Caki2 (cell line): ENCODE results near the gene TEN1. TPM values are rescaled to one million over a fixed set of nuclear protein-coding genes. Genes with fewer than 3 reads are reported as not detected.
A peak's percentile ranks its signal among the peaks of the same experiment; 100 is the strongest.
"Not testable (repeated sequence)": the region's sequence is repeated elsewhere in the genome, so short reads cannot be mapped to it uniquely, and the experiment has no call there.

Experiments
- DNase-seq: peaks from one replicate; pipeline ENCODE4 v3.0.0-alpha.2; 2015; ENCODE audit warnings: low read depth
- in situ Hi-C: cut with HindIII; loops from 2 replicates; pipeline ENCODE4 v1.10.0; 2016; ENCODE audit warnings: low sequenced_read_pairs, low pct_unique_long_range_greater_than_20kb, mixed read lengths
- total RNA-seq: library from RNA; depleted of rRNA; stranded (reverse); fragments of >200 nt; shearing (Covaris generic); gene quantifications from 2 replicates; pipeline ENCODE4 v1.2.3, GENCODE V29; 2014; ENCODE audit warnings: low replicate concordance; rRNA removed

TEN1 gene, protein sequence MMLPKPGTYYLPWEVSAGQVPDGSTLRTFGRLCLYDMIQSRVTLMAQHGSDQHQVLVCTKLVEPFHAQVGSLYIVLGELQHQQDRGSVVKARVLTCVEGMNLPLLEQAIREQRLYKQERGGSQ
- 23.1 and 46.5 TPM in 2 replicates for total RNA-seq

DNA sequence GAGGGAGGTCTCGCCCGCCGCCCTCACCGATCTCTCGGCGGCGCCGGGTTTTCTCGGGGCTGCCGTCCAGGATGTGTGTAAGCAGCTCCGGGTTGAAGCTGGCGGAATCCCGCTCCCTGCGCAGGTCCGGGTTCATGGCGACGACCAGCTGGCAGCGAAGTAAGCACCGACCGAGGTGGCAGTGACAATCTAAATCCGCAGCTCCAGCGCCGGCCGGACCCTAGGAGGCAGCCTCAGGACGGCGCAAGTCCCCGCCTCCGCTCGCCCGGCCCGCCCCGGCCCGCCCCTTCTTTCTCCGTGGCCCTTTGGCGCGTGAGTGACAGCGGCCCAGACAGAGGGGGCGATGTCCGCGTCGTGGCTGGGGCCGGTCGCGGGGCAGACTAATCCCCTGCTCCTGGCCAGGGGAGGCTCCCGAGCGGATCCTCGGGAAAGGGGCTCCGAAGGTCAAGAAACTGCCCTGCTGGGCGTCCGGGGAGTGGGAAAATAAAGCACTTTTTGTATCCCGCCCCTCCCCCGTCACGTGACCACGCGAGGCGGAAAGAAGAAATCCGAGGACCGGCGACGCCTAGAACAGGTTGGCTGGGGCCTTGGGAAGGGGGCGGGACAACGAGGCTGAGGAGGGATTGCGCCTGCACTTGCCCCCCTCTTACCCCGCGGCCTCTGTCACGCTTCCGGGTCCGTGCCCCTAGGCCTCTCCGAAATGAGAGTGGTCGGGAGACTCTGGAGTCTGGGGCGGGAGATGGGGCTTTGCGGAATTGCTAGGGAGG lies at the start of gene TEN1, which contains the start of gene ACOX1:
TEN1 (plus strand) TSS at position 303 of the 767 bp plus-strand sequence. CDS start 6,953 bp downstream, outside the sequence.
ACOX1 (minus strand) TSS at position 229 of the 767 bp plus-strand sequence; CDS start at position 136, 93 bp downstream.
- in situ Hi-C loops = no loop called here
- peak; percentile 98 for DNase-seq

DNA sequence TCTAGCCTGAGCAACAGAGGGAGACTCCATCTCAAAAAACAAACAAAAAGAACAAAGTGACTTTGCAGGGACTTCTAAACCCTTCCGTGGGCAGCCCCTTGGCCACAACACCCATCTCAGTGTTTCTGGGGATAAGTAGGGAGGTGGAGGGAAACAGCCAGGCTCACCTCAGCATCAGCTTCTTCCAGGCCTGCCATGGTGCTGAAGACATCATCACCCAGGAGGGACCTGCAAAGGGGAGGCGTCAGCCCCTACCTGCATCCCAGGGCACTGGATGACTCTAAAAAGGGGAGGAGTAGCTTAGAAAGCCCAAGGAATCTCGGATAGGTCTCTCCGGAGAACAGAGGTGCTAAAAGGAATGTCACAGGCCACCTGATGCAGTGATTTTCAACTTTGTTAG lies 48.0 kb upstream of the TEN1 start:
- DNase-seq = no peak

DNA sequence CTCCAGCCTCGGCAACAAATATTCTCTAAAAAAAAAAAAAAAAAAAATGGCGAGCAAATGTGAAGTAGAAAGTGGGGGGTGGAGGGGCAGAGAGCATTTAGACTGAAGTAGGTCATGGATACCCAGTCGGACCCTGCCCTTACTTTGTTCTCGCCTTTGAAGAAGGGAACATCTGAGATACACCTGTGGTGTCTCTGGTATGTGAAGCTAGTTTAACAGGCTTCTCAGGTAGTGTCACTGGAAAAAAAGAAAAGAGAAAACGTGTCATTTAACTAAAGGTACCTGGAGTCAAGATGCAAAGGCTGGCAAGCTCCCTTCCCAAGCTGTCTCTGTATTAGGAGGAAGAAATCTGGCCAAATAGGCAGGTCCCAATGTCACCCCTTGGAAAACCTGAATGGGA lies 46.2 kb upstream of the TEN1 start:
- DNase-seq = no peak
- in situ Hi-C loops = no loop called here

More for the DNA sequence above, 48.0 kb upstream of the TEN1 start:
- in situ Hi-C loops = no loop called here

DNA sequence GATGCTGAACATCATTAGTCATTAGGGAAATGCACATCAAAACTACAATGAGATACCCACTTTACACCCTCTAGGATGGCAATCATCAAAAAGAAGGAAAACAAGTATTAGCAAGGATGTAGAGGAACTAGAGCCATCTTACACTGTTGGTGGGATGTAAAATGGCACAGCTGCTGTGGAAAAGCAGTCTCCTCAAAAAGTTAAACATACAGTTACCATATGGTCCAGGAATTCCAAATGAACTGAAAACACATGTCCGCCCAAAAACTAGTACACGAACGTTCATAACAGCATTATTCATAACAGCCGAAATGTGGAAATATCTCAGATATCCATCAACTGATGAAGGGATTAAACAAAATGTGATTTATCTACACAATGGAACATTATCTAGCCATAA lies 45.2 kb upstream of the TEN1 start:
- in situ Hi-C loops = no loop called here
- no peak for DNase-seq

DNA sequence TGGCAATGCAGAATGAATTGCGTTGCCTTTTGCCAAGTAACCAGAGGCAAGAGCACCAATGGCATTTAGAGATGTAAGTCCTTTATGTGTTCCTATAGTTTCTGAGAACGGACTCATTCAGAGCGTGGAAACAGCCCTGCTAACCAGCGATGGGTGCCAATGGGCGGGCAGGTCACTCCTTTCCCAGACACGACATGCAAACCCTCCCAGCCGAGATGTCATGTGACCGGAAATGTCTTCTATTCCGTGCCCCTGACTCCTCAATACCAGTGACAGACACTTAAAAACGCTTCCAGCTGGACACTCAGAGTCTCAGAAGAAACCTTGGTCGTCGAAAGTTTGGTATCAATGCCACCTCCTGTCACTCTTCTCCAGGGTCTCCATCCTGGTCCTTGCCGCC lies 41.4 kb upstream of the TEN1 start:
- in situ Hi-C loops = no loop called here
- no peak for DNase-seq

DNA sequence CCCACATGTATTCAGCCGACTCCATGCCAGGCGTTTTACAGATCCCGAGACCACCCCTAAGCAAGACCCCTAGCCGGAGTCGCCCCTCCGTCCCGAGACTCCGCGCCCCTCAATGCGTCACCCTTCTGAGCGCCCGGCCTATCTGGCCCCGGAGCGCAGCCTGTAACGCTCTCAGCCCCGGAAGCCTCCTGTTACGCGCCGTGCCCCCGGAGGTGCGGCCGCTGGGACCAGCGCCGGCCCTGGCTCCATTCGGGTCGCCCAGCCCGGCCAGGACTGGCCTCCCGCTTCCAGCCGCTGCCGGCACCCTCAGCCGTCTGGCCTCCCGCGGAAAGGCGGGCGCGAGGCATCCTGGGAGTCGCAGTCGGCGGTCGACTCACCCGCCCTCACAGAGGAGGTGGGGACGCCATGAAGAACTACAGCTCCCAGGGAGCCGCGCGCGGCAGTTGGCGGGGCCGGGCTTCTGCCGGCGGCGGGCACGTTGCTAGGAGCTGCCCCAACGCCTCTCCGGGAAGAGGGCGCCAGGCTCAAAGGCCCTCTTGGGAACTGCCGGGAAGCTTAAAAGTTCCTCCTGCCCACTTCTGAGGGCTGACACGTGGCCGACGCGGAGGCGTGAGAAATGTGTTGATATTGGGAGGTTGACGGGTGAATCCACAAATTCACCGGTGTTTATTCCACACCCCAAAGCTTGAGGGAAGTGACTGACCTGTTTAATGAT lies 38.2 kb upstream of the TEN1 start, which contains the start of gene FBF1:
FBF1 (minus strand) TSS at position 316 of the 715 bp plus-strand sequence. CDS start 2,893 bp downstream, outside the sequence.
- peak; percentile 95 for DNase-seq
- in situ Hi-C loops = no loop called here

DNA sequence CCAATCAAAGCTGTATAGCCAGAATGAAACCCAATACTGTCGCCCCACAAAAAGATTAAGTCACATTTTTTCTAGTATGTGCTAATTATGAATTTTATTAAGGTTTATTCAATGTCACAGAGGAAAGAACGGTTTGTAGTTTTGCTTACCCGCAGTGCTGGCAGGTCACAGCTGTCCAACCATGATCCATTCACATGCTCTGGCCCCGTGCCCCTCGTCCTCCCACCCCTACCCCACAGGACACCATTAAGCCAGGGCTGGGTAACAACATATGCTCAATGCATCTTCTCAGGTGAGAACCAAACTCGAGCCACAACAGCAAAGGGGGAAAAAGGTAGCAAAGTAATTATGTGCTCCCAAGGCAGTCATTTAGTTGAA lies 37.6 kb upstream of the TEN1 start:
- in situ Hi-C loops = no loop called here
- DNase-seq = no peak

DNA sequence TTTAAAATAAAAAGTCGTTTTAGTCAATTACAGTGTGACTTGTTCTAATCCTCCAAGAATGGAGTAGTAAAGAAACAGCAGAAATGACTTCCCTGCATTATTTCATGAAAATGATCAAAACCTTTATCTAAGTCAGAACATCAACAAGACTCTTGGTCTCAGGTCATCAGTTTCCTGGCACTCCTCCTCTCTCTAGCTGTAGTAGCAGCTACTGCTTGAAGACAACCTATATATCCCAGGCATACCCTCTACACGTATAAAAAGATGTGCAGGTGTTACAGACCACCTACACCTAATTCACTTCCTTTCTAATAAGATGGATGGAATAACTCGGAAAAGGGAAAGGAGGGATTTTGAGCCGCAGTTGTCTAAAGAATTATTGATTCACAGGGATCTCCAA lies 36.6 kb upstream of the TEN1 start:
- DNase-seq = no peak
- in situ Hi-C loops = no loop called here

DNA sequence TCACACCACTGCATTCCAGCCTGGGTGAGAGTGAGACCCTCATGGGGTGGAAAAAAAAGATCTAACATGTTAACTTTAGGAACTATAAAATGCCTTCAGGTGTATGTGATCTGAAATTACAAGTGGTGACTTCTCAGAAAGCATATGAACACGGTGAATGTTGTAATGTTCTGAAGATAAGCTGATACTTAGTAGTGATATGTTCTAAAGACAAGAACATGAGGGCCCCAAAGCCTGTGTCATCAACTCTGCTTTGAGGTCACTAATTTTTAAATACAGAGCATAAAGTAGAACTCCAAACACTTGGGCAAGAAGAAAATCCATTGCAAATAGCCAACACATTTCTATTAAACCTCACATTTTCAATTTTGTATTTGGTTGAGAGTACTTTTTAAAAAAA lies 35.5 kb upstream of the TEN1 start:
- DNase-seq = no peak
- in situ Hi-C loops = no loop called here

DNA sequence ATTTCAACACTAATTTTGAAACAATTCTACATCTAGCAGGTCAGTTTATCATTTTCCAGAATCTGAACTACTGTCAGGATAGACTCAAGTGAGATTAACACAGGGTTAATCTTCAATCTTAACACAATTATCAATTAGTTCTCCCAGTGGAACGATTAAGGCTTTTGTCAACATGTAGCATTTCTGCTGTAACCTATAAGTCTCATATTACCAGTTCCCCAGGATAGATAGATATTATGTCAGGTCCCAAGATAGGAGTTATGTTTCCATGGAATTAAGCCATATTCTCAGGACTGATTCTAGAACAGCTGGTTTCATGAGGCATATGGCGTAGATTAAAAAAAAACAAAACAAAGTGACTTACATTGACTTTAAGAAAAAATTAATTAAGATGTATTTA lies 33.8 kb upstream of the TEN1 start:
- no peak for DNase-seq
- in situ Hi-C loops = no loop called here

DNA sequence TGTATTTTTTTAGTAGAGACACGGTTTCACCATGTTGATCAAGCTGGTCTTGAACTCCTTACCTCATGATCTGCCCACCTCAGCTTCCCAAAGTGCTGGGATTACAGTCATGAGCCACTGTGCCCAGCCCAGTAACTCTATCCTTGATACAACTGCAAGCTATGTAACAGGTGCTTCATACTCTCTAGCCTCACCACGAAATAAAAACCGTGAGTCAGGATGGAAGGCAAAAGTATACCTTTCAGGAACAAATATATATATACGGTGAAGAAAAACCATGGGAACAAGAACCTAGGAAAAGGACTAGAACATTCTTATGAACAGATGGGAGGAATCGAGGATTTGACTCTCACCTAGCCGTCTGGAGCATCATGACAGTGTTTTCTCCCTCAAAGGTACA lies 28.6 kb upstream of the TEN1 start:
- in situ Hi-C loops = no loop called here
- DNase-seq = no peak

DNA sequence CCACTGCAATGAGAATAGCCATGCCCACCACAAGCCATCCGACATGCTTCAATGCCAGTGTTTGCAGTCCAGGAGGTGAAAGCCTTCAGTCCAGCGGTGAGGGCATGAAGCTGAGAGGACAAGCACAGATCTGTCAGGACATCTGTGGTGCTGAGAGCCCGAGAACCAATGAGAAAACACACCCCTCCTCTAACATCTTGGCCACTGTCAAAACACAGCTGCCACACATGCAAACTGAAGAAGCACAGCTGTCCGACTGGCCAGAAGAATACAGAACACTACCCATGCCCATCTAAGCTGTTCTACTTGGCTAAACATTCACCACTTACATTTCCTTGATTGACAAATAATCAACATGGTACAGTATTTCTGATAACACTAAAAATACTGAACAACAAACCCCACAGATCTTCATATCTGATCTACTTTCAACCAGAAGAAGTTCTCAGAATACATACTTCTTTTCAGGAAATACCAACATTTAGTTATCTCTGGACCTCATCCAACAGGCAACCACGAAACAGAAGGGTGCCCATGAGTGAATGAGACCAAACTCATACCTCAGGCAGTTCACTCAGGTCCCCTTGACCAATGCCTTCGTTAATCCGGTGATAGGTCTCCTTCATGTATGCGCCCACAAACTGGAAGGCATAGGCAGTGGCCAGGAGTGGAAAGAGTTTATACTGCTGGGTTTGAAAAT lies 28.0 kb upstream of the TEN1 start:
- in situ Hi-C loops = no loop called here
- peak; percentile 8 for DNase-seq

DNA sequence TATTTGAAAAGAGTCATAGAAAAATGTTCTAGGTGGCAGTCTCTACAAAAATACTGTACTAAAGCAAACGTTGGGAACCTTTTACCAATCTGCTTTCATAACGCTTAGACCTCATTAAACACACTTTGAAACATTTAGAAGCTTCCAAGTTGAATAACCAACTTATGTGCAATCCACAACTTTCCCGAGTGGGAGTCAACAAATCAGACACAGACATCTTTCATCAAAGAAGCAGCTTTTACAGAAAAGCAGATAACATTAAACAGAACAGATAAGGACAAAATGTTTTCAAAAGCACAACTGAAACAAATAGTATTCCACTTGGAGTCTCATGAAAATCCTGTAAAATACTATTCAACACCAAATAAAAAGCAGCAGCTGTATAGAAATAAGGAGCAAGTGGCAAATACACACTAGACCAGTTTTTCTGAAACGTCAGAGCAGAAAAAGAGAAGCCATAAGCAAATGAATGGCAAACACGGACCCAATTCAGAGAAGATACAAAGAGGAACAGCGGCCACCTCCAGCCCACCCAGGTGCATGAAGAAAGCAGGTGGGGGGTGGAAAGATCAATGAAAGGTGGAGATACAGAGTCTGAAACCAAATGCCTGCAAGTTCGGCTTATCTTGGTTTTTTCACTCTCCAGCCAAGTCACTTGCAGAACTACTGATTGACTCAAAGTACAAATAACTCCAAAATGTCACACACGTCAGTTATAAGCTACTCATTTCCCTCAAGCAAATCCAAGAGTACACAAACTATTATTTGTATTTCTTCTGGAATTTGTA lies 19.8 kb upstream of the TEN1 start:
- in situ Hi-C loops = no loop called here
- DNase-seq = no peak

DNA sequence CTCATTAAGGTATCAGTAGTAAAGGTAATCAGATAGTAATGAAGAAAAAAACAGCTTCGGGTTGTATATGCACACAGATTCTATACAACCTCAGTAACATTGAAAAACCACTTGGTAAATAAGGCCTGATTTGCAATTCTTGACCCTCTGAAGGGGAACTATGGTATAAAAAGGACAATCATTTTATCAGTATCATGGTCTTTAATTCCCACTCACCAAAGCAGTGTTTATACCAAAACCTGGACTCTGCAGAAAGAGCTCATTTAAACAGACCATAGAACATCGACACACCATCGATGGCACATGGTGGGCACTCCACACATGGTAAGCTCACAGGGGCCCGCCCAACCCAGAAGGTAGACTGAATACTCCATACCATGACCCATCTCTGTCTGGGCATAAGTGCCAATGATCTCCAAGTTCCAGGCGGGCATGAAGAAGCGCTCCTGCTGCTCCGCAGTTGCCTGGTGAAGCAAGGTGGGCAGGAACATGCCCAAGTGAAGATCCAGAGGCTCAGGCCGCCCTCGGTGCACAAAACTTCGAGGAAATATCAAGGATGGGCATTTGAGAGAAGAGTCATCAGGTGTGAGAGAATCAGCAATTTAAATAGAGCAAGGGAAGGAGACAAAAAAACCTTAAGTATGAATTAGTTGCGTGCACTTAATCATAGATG lies 19.1 kb upstream of the TEN1 start:
- in situ Hi-C loops = no loop called here
- no peak for DNase-seq

DNA sequence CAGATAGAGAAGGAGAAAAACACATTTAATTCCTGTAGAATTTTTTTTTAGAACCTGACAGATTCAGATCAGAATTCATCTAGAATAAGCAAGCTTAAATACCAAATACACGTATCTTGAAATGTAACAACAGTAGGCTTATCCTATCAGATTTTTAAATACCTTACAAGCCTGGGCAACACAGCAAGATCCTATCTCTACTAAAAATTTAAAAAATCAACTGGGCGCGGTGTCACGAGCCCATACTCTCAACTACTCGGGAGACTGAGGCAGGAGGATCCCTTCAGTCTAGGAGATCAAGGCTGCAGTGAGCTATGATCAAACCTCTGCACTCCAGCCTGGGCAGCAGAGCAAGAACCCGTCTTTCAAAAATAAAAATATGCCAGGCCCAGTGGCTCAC lies 13.6 kb upstream of the TEN1 start:
- in situ Hi-C loops = no loop called here
- DNase-seq = no peak

DNA sequence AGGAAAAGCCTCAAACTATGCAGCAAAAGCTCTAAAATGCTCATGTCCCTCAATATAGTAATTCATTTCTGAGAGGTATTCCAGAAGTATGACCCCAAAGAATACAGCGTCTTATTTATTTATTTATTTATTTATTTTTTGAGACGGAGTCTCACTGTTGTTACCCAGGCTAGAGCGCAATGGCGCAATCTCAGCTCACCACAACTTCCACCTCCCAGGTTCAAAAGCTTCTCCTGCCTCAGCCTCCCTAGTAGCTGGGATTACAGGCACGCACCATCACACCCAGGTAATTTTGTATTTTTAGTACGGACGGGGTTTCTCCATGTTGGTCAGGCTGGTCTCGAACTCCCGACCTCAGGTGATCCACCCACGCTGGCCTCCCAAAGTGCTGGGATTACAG lies 10.0 kb upstream of the TEN1 start:
- DNase-seq, in situ Hi-C loops: not testable (repeated sequence)

DNA sequence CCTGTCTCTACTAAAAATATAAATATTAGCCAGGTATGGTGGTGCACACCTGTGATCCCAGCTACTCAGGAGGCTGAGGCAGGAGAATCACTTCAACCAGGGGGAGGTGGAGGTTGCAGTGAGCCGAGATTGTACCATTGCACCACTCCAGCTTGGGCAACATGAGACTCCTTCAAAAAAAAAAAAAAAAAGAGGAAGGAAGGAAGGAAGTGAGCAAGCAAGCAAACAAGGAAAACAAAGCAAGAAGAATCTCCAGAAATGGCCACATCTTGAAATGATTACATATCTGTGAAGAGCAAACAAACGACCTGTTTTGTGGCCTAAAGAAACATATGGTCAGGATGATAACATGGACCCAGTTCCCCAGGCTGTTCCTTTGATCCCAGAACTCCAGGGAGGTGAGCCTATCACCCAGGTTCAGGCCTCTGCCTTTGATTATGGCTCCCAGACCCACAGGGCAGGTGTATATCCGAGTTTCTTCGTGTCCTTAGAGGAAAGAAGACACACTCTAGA lies 9.0 kb upstream of the TEN1 start:
- in situ Hi-C loops = no loop called here
- DNase-seq = no peak
